Measurements from ENCODE around the gene PCNX2. TPM values are rescaled to one million over a fixed set of nuclear protein-coding genes. Genes with fewer than 3 reads are reported as not detected.

Gene PCNX2
- polyA plus RNA-seq, 3 donors = 0.29 to 7.9 (median 0.62) TPM

DNA sequence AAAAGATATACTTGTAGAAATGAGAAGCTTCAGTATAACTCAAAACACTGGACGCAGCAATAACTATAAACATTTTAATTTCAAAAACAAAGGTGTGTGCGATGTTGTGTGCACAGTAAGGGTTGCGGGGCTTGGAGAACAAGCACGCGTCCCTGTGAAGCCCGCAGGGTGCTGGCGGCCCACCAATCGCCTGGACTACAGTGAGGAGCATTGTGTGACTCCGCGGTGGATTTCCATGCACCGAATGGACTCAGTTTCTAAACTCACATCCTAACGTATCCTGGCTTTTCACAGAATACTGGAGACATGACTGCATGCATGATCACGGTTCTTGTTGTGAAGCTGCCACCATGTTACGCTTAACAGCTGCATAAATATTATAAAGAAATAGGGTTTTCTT, 312.1 kb downstream of the PCNX2 start:
- H3K4me3 Mint-ChIP-seq = no peak overlapping the region
- H3K27me3 Mint-ChIP-seq (ENCODE audit: low read depth in 3 of 3) = peaks cover 0 to 2% (median 0%) of the 10 kb centered on the region in 3 donors
- Histone ChIP-seq H3K4me2 (replicated peaks; ENCODE audit: extremely low read depth, low read length, poor library complexity, severe bottlenecking) (no peak overlapping the region), H3K79me2 (ENCODE audit: insufficient read depth, low read length) (no peaks in the 10 kb centered on the region), H3K9me3 (replicated peaks in 1 of 2; ENCODE audit: control insufficient read depth in 1 of 2, insufficient read depth in 1 of 2, low read length in 2 of 2) (no peaks in the 10 kb centered on the region), H2AFZ (ENCODE audit: insufficient read depth, low read depth, low read length, poor library complexity, severe bottlenecking) (no peak overlapping the region), H3K4me1 (ENCODE audit: control insufficient read depth in 1 of 2, insufficient read depth in 2 of 2, low read length in 2 of 2) (peaks cover 4 to 7% of the 10 kb centered on the region in 2 donors), H3K9ac (ENCODE audit: insufficient read depth, low read length, poor library complexity, severe bottlenecking) (no peak overlapping the region), H4K20me1 (ENCODE audit: insufficient read depth, low read length) (no peaks in the 10 kb centered on the region), H3K36me3 (replicated peaks in 1 of 2; ENCODE audit: control insufficient read depth in 1 of 2, insufficient read depth in 2 of 2, low read length in 2 of 2) (peaks cover 0 to 7% of the 10 kb centered on the region in 2 donors), H3K4me3 (replicated peaks in 1 of 3; ENCODE audit: low read depth in 2 of 3, low read length in 3 of 3) (no peak overlapping the region), H3K27ac (ENCODE audit: low read depth in 1 of 2, low read length in 2 of 2) (no peak overlapping the region), H3K27me3 (ENCODE audit: control insufficient read depth in 2 of 2, insufficient read depth in 2 of 2, low read length in 2 of 2) (no peaks in the 10 kb centered on the region)
- no peaks in the 10 kb centered on the region for H3K9me3 Mint-ChIP-seq
- H3K36me3 Mint-ChIP-seq = peaks cover 6 to 19% of the 10 kb centered on the region in 2 donors
- TF ChIP-seq, protein P1, sequence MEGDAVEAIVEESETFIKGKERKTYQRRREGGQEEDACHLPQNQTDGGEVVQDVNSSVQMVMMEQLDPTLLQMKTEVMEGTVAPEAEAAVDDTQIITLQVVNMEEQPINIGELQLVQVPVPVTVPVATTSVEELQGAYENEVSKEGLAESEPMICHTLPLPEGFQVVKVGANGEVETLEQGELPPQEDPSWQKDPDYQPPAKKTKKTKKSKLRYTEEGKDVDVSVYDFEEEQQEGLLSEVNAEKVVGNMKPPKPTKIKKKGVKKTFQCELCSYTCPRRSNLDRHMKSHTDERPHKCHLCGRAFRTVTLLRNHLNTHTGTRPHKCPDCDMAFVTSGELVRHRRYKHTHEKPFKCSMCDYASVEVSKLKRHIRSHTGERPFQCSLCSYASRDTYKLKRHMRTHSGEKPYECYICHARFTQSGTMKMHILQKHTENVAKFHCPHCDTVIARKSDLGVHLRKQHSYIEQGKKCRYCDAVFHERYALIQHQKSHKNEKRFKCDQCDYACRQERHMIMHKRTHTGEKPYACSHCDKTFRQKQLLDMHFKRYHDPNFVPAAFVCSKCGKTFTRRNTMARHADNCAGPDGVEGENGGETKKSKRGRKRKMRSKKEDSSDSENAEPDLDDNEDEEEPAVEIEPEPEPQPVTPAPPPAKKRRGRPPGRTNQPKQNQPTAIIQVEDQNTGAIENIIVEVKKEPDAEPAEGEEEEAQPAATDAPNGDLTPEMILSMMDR (IDR thresholded peaks at IDR 0.05) = no peak
- H3K27ac Mint-ChIP-seq = peak overlapping the region in 1 of 7 donors; percentile 38
- intact Hi-C loops (cut with micrococcal nuclease) = no loop called here
- H3K4me1 Mint-ChIP-seq = peaks cover 4% of the 10 kb centered on the region
- 97% methylated on average over 9 of the region's 14 CpGs for WGBS (ENCODE audit: insufficient coverage)
- no peak for DNase-seq

DNA sequence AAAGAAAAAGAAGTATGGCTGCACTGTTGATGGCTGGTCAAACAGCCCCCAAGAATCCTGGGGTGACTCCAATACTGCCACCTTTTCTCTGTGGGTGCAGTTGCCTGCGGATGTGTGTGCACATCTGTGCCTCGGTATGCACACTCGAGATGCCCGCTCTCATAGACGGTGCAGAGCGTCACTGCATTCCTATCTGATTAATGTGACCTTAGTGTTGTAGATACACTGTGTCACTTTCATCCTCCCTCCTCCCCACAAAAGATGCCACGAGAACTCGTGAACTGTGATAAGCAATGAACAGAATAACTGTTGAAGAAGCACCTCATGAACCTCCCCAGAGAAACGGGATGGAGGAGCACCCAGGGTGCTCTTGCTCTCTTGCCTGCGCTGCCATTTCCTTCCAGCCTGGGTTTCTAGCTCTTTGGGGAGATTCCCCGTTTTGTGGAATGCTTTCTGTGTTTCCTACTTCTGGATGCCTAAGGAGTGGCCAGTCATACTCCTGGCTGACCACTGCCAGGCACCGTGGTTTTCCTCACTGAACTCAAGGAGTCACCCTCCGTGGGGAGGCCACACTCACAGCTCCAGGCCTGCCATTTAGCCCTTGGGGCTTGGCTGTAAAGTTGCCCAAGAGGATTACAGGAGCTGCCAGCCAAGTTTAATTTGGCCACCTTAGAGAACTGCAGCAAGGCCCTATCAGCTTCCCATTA, 313.1 kb downstream of the PCNX2 start:
- Mint-ChIP-seq H3K27ac (peak overlapping the region in 1 of 7 donors; percentile 19), H3K27me3 (ENCODE audit: low read depth in 3 of 3) (peaks cover 0 to 2% (median 0%) of the 10 kb centered on the region in 3 donors), H3K4me3 (no peak overlapping the region)

More for the DNA sequence above, 313.1 kb downstream of the PCNX2 start:
- H3K79me2 ChIP-seq (ENCODE audit: insufficient read depth, low read length) = no peaks in the 10 kb centered on the region
- intact Hi-C loops (cut with micrococcal nuclease) = no loop called here
- H3K9me3 ChIP-seq (replicated peaks in 1 of 2; ENCODE audit: control insufficient read depth in 1 of 2, insufficient read depth in 1 of 2, low read length in 2 of 2) = no peaks in the 10 kb centered on the region
- no peak for DNase-seq
- Mint-ChIP-seq H3K36me3 (peaks cover 10 to 24% of the 10 kb centered on the region in 2 donors), H3K9me3 (no peaks in the 10 kb centered on the region), H3K4me1 (peaks cover 11% of the 10 kb centered on the region)
- no peak overlapping the region for H3K9ac ChIP-seq (ENCODE audit: insufficient read depth, low read length, poor library complexity, severe bottlenecking)
- 87% methylated on average over 6 of the region's 13 CpGs for WGBS (ENCODE audit: insufficient coverage)
- peaks cover 0 to 7% of the 10 kb centered on the region in 2 donors for H3K36me3 ChIP-seq (replicated peaks in 1 of 2; ENCODE audit: control insufficient read depth in 1 of 2, insufficient read depth in 2 of 2, low read length in 2 of 2)
- no peaks in the 10 kb centered on the region for H3K27me3 ChIP-seq (ENCODE audit: control insufficient read depth in 2 of 2, insufficient read depth in 2 of 2, low read length in 2 of 2)
- H3K4me2 ChIP-seq (replicated peaks; ENCODE audit: extremely low read depth, low read length, poor library complexity, severe bottlenecking) = no peak overlapping the region
- TF ChIP-seq, protein P1 (IDR thresholded peaks at IDR 0.05) = no peak
- H3K4me3 ChIP-seq (replicated peaks in 1 of 3; ENCODE audit: low read depth in 2 of 3, low read length in 3 of 3) = no peak overlapping the region
- no peaks in the 10 kb centered on the region for H4K20me1 ChIP-seq (ENCODE audit: insufficient read depth, low read length)
- H3K4me1 ChIP-seq (ENCODE audit: control insufficient read depth in 1 of 2, insufficient read depth in 2 of 2, low read length in 2 of 2) = peaks cover 4 to 14% of the 10 kb centered on the region in 2 donors
- H2AFZ ChIP-seq (ENCODE audit: insufficient read depth, low read depth, low read length, poor library complexity, severe bottlenecking) = no peak overlapping the region
- H3K27ac ChIP-seq (ENCODE audit: low read depth in 1 of 2, low read length in 2 of 2) = no peak overlapping the region

All from CD14-positive monocyte (primary cell).